Ecto neural progenitor cell (in vitro differentiated cells): Measurements from ENCODE around the gene CDKAL1.

Experiments
- DNase-seq: peaks from one replicate; pipeline ENCODE4 v3.0.0-alpha.2; 2018; ENCODE audit warnings: low spot score

Gene CDKAL1

DNA sequence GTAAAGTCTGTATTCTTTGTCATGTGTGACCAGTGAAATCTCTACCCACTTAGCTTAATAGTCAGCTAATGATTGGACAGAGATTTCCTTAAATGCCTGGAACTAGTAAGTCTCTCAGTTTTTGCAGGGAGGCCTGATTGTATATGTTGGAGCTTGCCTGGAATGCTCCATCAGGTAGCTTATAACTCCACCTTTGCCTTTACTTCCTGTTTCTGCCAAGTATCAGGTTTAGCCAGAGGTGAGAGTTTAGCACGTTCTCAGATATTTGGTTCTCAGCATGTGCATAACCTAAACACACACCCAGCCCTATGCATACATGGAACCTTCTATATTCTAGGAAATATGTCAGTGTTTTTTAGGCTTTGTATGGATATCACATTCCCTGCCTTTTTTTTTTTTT lies 435.3 kb downstream of the CDKAL1 start:
- no peak for DNase-seq

DNA sequence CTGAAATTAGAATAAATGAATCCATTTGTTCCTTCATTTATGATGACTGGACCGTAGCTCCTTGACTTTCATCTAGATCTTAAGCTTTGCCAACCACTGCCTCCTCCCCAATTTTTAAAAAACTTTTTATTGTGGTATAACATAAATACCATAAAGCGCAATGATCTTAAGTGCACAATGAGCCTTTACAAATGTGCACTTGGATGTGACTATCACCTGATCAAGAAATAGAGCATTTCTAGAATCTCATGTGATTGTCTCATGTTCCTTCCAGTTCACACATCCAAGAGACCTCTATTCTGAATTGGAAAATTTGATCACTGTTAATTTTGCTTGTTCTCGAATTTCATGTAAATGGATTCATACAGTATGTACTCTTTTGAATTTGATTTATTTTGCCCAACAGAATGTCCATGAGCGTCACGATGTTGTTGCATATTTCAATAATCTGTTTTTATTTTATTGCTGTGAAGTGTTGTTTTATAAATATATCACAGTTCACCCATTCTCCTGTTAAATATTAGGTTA lies 442.2 kb downstream of the CDKAL1 start:
- no peak for DNase-seq

DNA sequence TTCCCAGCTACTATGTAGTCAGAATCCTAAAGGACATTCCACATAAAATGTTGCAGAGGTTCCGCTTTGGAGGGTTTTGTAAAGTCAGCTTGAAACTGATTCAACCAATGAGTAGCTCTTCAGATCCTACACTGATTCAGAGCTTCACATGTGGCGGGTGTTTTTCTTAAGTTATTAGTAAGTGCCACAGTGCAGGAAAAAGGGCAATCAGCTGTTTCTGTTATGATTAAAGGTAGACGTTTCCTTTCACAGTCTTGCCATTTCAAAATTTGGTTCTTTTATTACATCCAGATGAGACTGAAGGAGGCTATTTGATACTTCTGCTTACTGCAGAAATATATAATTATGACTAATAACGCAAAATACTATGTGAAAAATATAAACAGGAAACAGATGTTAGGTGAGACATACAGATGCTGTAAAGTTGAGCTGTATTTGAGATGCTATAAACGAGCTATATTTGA lies 443.9 kb downstream of the CDKAL1 start:
- no peak for DNase-seq

DNA sequence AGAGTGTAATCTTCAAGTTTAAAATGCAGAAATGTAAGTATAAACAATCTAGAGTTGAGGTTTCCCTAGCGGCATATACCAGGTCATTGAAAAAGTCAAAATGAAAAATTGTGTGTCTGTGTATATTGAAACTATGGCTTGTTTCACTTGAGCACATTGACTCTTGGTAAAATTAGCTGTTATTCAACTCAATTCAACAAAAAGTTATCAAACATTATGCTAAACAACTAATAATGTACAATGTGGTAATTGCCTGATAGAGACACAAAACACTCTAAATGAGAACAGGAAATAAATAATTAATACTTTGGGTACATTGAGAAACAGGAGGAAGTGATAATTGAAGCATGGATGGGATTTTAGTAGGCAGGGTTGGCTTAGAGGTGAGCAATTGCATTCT lies 444.8 kb downstream of the CDKAL1 start:
- DNase-seq: no peak

DNA sequence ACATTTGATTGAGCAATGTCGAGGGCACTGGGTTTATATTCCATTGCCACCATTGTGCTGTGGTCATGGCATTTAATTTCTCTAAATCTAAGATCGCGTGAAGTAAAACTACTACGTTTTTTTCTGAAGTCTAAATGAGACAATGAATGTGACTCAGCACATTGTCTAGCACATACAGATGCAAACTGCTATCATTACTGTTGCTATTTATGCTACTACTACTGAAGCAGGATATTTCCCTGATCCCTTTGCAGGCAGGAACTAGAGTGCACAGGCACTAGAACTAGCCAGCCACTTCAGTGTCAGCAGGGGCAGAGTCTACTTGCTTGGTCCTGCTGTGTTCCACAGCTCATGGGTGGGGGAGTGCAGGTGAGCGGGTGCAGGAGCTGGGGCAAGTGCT lies 449.7 kb downstream of the CDKAL1 start:
- DNase-seq: no peak

DNA sequence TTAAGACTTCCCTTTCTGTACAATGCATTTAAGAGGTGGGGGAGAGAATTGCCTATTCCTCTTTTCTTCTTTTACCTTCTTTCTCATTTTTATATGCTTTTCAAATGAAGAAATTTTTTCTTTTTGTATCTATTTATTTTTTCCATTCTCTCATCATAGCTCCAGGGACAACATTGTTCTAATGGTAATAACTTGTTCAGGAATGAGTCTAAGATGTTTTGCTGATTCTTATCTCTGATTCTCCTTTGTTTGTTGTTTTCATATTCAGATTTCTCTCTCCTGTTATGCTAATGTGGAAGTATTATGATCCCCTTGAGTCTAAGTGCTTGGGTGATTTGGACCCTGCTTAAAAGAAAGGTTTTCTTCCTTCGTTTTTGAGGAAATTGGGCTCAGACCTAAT lies 451.6 kb downstream of the CDKAL1 start:
- no peak for DNase-seq

DNA sequence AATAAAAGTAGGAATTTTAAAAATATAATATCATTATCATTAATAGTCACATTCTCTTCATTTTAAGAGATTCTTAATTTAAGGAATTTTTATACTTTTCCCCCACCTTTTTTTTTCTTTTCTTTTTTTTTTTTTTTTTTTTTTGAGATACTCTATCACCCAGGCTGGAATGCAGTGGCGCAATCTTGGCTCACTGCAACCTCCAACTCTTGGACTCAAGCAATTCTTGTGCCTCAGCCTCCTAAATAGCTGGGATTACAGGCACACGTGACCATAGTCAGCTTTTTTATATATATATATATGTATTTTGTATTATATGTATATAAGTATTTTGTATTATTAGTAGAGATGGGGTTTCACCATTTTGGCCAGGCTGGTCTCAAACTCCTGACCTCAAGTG lies 457.7 kb downstream of the CDKAL1 start:
- DNase-seq: no peak

DNA sequence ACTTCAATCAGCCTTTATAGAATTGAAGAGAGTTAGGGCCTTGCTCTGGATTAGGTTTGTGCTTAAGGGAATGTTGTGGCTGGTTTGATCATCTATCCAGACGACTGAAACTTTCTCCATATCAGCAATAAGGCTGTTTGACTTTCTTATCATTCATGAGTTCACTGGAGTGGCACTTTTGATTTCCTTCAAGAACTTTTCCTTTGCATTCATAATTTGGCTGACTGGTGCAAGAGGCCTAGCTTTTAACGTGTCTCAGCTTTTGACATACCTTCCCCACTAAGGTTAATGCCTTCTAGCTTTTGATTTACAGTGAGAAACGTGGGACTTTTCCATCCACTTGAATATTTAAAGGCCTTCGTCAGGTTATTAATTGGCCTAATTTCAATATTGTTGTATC lies 461.8 kb downstream of the CDKAL1 start:
- no peak for DNase-seq

DNA sequence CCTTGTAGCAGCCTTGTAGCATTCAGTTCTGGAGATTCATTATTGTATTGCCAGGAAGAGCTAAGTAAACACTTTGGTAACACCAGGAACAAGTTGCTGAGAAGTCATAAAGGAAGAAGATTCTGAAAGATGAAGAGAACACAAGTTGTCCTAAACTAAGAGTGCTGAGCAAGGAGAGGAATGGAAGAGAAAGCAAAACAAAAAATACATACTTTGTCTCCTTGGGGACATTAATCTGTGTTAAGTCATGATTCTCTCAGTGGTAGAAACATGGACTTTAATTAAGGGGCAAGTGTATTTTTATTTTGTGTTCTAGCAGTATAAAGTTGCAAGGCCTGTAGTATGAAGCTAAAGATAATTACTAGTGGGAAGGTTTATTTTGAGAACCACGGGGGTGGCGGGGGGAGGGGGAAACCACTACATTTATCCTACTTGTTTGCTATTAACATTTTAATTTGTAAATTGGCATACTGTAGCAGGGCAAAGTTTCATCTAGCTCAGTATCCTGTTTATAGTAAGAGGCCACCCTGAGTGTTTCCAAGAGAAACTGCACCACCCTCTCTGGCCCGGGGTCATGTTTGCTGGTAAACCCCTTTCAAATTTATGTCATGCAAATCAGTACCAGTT lies 463.0 kb downstream of the CDKAL1 start:
- no peak for DNase-seq

DNA sequence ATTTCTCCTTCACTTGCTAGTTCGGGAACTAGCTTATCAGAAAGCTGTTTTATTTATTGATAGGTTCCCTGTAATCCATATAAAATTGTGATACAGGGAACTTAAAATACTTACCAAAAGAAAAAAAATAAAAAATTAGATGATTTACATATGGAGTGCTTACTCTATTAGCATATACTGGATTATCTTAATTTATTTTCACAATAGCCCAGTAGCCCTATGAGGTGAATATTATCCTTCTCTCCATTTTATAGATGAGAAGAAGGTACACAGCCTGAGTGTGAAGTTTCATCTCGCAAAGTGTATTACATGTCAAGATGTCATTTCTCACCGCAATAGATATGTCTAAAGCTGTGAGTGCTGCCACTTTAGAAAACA lies 463.5 kb downstream of the CDKAL1 start:
- no peak for DNase-seq

DNA sequence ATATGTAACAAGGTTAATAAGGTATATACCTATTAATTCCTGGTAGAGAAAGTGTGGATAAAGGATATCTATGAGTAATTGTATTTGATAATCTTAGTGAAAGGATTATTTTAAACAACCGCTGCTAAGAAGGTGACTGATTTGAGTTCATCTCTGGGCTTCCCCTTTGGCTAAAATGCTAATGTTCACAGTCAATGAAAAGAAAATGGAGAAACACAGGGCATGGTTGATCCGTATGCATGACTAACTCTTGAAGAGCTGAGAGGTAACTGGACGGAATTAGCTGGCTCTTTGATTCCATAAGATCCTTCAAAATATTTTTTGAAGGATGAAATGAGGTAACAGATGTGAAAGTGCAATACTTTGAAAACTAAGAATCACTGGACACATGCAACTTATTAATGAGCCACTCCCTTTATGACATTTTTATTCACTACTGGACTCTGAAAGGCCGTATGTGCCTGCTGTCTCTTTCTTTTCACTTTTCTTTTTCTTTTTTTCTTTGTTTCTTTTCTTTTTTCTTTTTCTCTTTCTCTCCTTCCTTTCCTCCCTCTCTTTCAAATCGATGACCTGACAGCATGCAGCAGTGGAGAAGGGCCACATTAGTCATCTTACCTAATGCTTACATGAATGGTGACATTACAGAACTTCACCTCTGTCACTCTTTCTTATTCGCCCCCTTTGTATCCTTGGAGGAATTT lies 464.6 kb downstream of the CDKAL1 start:
- DNase-seq: no peak

DNA sequence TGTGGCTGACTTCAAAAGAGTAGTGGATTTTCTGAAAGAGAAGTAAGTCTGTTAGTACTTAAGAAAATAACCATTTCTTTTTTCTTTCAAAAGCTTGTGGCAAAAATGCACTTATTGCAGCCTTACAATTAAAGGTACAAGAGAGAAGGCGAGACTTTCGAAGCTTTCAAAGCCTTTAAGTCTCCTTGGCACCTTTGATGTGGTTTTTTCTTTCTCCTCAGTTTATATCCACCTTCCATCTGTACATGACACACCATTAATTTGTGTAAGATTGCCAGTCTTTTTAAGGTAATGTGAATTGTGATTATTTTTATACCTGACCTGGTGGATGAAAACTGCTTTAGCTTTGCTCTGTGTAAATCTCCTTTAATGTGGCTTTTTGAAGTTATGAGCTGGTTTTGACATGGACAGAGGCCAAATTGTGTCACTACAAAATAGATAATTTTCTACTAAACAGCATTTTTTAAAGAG lies 466.1 kb downstream of the CDKAL1 start:
- DNase-seq: no peak

DNA sequence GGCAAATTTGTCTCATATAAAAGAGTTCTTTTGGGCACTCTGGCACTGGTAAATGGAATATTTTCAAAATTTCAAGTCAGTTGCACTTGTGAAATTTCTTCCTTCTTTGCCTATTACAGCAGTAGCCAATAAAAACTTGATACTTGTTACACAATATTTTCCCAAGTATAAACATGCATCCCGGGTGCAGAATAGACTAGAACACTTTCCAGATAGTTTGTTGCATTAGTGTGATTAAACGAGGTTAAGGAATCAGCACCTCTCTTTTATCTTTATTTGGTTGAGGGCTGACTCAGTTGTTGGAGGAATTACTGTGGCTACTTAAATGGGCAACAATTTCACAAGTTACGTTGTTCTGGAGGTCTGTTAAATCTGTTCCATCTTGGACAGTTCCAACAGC lies 467.5 kb downstream of the CDKAL1 start:
- no peak for DNase-seq

DNA sequence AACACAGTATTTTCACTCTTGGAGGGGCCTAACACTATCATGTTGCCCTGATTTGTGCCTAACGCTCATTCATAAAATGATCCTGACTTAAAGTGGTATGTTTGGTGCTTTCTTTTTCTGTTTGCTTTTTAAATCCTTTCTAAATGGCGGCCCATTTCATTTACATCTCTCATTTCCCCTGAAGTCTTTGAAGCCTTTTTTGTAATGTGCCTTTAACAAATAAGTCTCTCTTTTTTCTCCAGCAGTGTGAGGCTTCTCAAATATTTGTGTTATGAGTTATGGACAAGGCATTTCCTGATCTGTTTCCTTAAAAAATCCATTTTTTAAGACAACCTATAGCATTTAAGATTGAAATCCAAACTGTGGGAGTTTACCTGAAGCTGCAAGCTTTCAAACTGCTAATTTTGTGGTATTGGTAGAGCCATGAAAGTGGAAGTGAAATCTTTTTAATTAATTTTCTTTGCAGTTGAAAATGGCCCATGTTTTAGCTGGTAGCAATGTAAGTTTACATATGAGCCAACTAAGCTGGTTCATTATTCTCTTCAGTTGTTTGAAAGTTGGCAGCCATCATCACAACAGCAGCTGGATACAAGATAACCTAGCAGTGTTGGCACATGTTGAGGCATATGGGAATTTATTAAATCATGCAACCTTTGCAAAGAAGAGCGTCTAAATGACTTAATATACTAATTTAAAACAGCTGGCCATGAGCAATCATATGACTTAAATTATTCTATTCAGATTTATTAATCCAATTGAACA lies 469.7 kb downstream of the CDKAL1 start:
- DNase-seq: no peak

DNA sequence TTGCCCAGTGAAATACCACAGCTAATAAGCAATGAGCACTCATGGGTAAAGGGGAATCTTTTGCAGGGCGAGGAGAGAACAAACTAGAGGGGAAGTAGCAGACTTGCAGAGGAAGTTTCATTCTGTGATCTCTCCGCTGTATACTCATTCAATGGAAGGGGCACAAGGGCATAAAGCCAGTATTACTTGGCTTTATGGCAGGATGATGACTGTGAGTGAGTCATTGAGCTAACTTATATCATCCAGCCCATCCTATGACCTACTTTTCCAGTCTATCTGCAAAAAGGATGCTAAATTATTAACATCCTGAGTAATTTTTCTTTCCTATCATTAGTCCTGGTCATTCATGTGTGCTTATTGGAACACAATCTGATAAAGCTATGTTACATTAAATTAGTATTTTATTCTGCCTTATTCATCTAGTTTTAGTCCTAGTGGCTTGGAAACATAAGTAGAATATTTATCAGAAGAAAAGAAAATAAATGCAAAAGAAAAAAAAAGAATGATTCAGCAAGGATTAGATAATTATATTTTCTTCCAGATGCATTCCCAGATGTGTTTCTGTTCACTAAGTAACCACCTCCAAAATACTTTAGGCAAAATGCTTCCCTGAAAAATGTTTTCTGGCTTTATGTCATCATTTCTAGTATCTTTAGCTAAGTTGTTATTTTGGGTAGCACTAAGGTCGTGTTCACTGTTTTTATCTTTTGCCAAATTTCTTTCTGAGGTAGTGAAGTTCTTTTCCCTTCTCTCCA lies 471.7 kb downstream of the CDKAL1 start:
- no peak for DNase-seq

DNA sequence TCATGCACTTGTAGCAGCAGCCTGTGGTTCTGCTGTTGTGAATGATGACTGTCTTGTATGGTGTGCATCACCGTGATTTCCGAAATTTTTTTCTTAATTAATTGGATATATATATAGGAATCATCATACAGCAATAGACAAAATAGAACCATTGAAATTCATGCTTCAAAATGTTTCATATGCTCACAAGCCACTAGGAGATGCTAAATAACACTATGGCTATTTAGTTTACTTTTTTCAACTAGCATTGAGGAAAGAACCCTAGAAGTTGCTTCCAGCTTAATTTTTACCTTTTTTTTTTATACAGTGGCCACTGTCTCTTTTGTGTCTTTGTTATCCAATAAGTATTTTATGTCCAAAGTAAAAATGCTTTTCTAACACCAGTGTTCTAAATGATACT lies 485.4 kb downstream of the CDKAL1 start:
- no peak for DNase-seq

DNA sequence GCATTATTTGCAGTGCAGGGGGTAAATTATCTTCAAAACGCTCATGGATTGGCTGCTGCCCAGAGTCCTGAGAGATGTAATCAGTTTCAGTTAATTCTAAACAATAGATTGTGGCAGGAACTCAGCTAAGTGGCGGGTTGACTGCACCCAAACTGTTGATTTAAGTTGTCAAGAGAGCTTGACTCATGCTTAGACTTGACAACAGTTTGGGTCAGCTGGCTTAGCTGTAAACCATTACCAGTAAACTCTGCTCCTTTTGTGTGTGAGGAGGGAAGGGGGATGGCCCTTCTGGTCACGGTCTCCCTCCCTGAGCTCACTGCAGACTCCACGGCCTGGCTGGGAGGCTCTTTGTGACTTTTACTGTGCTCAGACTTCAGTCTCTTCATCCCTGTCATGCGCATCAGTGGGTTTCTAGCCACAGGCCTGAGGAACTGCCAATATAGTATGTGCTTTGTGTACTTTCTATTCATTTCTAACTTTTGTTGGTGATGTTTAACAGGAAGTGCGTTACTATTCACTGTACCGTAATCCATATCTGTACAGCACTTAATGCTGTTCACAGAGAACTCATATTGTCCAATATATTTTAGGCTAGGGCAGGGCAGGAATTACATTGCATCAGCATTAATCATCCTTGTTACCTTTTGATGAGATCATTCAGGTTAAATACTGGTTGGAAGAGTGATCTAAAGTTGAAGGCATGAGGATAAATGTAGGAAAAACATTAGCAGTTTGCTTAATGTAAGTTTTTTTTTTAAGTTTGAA lies 488.3 kb downstream of the CDKAL1 start:
- peak; percentile 58 for DNase-seq

DNA sequence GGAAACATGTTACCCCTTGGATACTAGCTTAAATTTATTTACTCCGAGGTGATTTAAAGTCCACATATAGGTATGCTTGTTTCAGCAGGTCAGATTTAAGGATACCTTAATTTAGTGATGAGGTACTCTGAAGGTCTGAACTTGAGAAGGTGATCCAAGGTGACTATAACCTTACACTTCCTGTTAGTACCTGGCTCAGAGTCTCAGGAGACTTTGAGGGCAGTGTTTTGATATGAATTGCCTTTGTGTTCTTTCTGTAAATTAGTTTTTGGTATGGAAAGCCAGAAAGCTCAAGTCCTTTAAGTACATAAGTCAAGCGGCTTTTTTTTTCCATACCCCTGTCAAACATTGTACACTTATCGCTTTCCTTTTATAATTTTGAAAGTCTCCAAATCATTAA lies 489.0 kb downstream of the CDKAL1 start:
- no peak for DNase-seq

DNA sequence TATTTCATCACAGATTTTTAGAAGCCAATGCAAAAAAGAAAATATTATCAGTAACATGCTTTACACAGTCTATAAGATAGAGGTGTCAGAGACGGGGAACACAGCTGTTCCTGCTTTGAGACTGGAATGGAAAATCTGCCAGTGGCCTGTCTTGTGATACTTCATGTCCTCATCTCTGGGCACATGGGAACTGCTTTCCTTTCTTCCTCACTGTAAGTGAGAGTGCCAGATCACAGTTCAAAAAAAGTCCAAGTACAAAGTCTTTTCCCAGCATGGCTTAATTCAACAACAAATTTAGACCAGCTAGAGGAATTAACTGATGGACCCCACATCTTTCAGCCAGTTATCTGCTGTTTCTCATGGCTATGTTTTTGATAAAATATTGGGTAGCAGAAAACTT lies 490.4 kb downstream of the CDKAL1 start:
- no peak for DNase-seq

DNA sequence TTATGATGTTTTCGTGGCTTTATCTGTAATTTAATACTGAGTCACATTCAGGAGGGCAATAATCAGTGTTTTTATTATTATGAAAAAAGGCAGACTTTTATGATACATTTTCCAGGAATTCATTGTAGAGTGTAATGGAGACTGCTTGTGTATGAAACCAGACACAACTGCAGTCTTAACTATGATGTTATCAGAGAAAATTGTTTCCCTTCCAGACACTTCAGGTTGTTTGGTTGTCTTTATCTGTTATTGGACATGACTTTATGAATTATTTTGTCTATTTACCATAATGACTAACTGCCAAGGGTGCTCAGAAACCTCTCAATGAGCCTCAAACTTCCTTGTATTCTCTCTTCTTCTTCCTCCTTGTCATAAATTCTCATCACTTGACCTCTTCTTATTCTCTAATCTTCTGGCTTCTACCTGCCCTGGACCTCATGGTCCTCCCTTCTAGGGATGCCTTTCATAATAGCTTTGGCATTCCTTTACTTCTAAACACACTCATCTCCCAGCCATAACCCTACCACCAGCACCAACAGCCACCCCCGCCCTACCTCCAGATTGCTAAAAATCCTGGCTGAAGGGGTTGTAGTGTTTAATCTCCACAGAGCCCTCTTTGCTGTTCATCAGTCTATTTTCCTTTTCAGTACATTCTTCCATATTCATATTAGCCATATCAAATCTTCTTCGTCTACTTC lies 492.5 kb downstream of the CDKAL1 start:
- no peak for DNase-seq

DNA sequence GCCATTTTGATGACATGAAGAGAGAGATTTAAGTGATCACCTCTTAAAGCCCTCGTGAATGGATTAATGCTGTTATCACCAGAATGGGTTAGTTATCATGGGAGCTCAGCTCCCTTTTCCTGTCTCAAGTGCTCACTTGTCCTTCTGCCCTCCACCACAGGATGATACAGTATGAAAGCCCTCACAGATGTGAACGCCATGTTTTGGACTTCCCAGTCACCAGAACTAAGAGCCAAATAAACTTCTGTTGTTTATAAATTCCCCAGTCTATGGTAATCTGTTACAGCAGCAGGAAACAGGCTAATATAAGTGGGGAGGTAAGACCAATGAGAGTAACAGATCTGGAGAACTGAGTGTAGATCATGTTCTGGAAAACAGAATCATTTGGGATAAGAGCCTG lies 493.2 kb downstream of the CDKAL1 start:
- DNase-seq: no peak
